ENCODE data around the gene PLXNA4. TPM values are rescaled to one million over a fixed set of nuclear protein-coding genes. Genes with fewer than 3 reads are reported as not detected.

Gene PLXNA4
- total RNA-seq, 1 donor from 2014 or later, result 3.3 TPM

- H3K27me3 Mint-ChIP-seq (ENCODE audit: low read depth, unreplicated experiment), result peaks cover 47% of the 10 kb centered on the region
- Histone ChIP-seq H3K27me3 (ENCODE audit: insufficient read depth, low read length) (no peaks in the 10 kb centered on the region), H3K36me3 (ENCODE audit: insufficient read depth, low read length) (no peaks in the 10 kb centered on the region), H3K27ac (ENCODE audit: low read depth, low read length) (no peak overlapping the region), H3K4me1 (ENCODE audit: insufficient read depth, low read length) (no peaks in the 10 kb centered on the region), H3K4me3 (ENCODE audit: insufficient read depth, low read depth, low read length) (no peak overlapping the region), H3K79me2 (ENCODE audit: insufficient read depth, low read length) (no peaks in the 10 kb centered on the region), H3K9me3 (ENCODE audit: insufficient read depth, low read depth, low read length) (no peaks in the 10 kb centered on the region), H3K9ac (ENCODE audit: low read length) (no peak overlapping the region), H2AFZ (ENCODE audit: low read depth, low read length) (no peak overlapping the region), H4K20me1 (ENCODE audit: insufficient read depth, low read length) (no peaks in the 10 kb centered on the region), H3K4me2 (ENCODE audit: low read length) (no peak overlapping the region)
- H3K36me3 Mint-ChIP-seq (ENCODE audit: low read depth, unreplicated experiment), result no peaks in the 10 kb centered on the region
- no peaks in the 10 kb centered on the region for H3K4me1 Mint-ChIP-seq (ENCODE audit: low read depth, unreplicated experiment)
- H3K9me3 Mint-ChIP-seq (ENCODE audit: unreplicated experiment), result peaks cover 6% of the 10 kb centered on the region
- DNase-seq (ENCODE audit: low read depth) (no peak), FAIRE-seq (no peak)
- H3K27ac Mint-ChIP-seq (ENCODE audit: unreplicated experiment), result no peak overlapping the region
- no peak for TF ChIP-seq CTCF (IDR thresholded peaks at IDR 0.05; ENCODE audit: insufficient read depth, low read depth, low read length)
- no peak overlapping the region for H3K4me3 Mint-ChIP-seq (ENCODE audit: unreplicated experiment)
Observed at GRCh38 chr7:132526111-132526740, 50.0 kb downstream of the PLXNA4 start.

- H3K9me3 ChIP-seq (ENCODE audit: insufficient read depth, low read depth, low read length), result no peaks in the 10 kb centered on the region
- H3K4me1 ChIP-seq (ENCODE audit: insufficient read depth, low read length), result no peaks in the 10 kb centered on the region
- no peaks in the 10 kb centered on the region for H4K20me1 ChIP-seq (ENCODE audit: insufficient read depth, low read length)
- no peak overlapping the region for H3K4me3 ChIP-seq (ENCODE audit: insufficient read depth, low read depth, low read length)
- no peak for TF ChIP-seq EZH2 (IDR thresholded peaks at IDR 0.05; ENCODE audit: insufficient read depth, low read length)
- no peak for TF ChIP-seq CTCF (IDR thresholded peaks at IDR 0.05; ENCODE audit: insufficient read depth, low read depth, low read length)
- FAIRE-seq, result no peak
- H3K27me3 ChIP-seq (ENCODE audit: insufficient read depth, low read length), result no peaks in the 10 kb centered on the region
- Mint-ChIP-seq H3K27me3 (ENCODE audit: low read depth, unreplicated experiment) (peaks cover 47% of the 10 kb centered on the region), H3K27ac (ENCODE audit: unreplicated experiment) (no peak overlapping the region), H3K9me3 (ENCODE audit: unreplicated experiment) (peaks cover 3% of the 10 kb centered on the region), H3K4me1 (ENCODE audit: low read depth, unreplicated experiment) (peaks cover 5% of the 10 kb centered on the region), H3K4me3 (ENCODE audit: unreplicated experiment) (no peak overlapping the region), H3K36me3 (ENCODE audit: low read depth, unreplicated experiment) (no peaks in the 10 kb centered on the region)
- no peak for DNase-seq (ENCODE audit: low read depth)
- no peak overlapping the region for H3K9ac ChIP-seq (ENCODE audit: low read length)
- no peak overlapping the region for H2AFZ ChIP-seq (ENCODE audit: low read depth, low read length)
- H3K36me3 ChIP-seq (ENCODE audit: insufficient read depth, low read length), result no peaks in the 10 kb centered on the region
- no peak overlapping the region for H3K27ac ChIP-seq (ENCODE audit: low read depth, low read length)
- H3K4me2 ChIP-seq (ENCODE audit: low read length), result no peak overlapping the region
- H3K79me2 ChIP-seq (ENCODE audit: insufficient read depth, low read length), result no peaks in the 10 kb centered on the region
Observed at GRCh38 chr7:132521423-132521822, 54.8 kb downstream of the PLXNA4 start.

GRCh38 chr7:132520591-132521280 is 55.5 kb downstream of the PLXNA4 start:
- Histone ChIP-seq H3K36me3 (ENCODE audit: insufficient read depth, low read length) (no peaks in the 10 kb centered on the region), H2AFZ (ENCODE audit: low read depth, low read length) (no peak overlapping the region), H3K4me2 (ENCODE audit: low read length) (no peak overlapping the region), H3K27ac (ENCODE audit: low read depth, low read length) (no peak overlapping the region), H3K9ac (ENCODE audit: low read length) (no peak overlapping the region), H3K27me3 (ENCODE audit: insufficient read depth, low read length) (no peaks in the 10 kb centered on the region), H3K9me3 (ENCODE audit: insufficient read depth, low read depth, low read length) (no peaks in the 10 kb centered on the region), H3K4me3 (ENCODE audit: insufficient read depth, low read depth, low read length) (no peak overlapping the region), H3K79me2 (ENCODE audit: insufficient read depth, low read length) (no peaks in the 10 kb centered on the region), H4K20me1 (ENCODE audit: insufficient read depth, low read length) (no peaks in the 10 kb centered on the region), H3K4me1 (ENCODE audit: insufficient read depth, low read length) (peaks cover 2% of the 10 kb centered on the region)
- Mint-ChIP-seq H3K27ac (ENCODE audit: unreplicated experiment) (no peak overlapping the region), H3K36me3 (ENCODE audit: low read depth, unreplicated experiment) (no peaks in the 10 kb centered on the region), H3K4me3 (ENCODE audit: unreplicated experiment) (no peak overlapping the region), H3K9me3 (ENCODE audit: unreplicated experiment) (peaks cover 3% of the 10 kb centered on the region), H3K4me1 (ENCODE audit: low read depth, unreplicated experiment) (peaks cover 7% of the 10 kb centered on the region), H3K27me3 (ENCODE audit: low read depth, unreplicated experiment) (peaks cover 41% of the 10 kb centered on the region)
- DNase-seq (ENCODE audit: low read depth) (no peak), FAIRE-seq (no peak)
- TF ChIP-seq EZH2 (IDR thresholded peaks at IDR 0.05; ENCODE audit: insufficient read depth, low read length) (no peak), CTCF (IDR thresholded peaks at IDR 0.05; ENCODE audit: insufficient read depth, low read depth, low read length) (no peak)

Measured in astrocyte (in vitro differentiated cells and primary cell).